ENCODE results near the gene GJA5.

GJA5 gene

DNA sequence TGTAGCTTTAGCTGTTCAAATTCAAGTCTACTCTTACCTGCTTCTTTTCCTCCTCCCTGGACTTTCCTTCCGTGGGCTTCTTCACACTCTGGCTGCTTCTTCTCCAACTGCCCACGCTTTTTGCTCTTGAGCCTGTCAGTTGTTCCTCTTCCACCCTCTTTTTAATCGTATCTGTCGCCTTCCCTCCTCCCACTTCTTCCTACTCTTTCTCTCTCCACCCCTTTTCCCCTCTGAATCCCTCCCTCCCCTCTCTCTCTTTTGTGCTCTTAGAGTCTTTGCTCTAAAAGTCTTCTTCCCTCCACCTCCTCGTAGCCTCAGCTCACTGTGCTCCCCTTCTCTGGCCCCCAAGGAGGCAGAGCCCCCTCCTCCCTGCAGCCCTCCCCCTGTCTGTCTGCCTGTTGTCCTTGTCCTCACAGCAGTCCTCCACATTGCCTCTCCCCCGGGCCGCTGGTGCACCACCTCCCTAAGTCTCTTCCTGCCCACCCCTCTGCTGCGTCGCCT lies 12.9 kb upstream of the GJA5 start:
- Mint-ChIP-seq H3K27ac (no peak overlapping the region), H3K4me3 (no peak overlapping the region), H3K4me1 (ENCODE audit: low read depth) (no peaks in the 10 kb centered on the region), H3K36me3 (no peaks in the 10 kb centered on the region), H3K27me3 (peaks cover 14% of the 10 kb centered on the region), H3K9me3 (ENCODE audit: low read depth) (no peaks in the 10 kb centered on the region)

DNA sequence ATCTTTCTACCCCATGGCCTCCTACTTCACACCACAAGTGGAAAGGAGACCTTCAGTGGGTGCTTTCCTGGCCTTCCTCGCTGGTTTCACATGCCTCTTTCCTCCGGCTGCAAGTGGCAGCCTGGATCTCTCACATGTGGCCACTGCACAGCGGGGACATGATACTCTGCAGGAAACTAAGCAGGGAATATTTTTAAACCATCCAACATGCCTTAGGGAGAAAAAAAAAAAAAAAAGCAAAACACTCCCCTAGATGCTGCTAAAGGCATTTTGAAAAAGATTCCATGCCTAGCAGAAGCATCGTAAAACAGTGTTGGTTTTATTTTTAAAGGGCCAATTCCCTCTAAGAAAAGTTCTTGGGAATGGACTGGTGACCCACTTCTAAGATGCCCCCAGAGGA lies 12.2 kb upstream of the GJA5 start:
- H3K27ac Mint-ChIP-seq, result no peak overlapping the region
- no peaks in the 10 kb centered on the region for H3K4me1 Mint-ChIP-seq (ENCODE audit: low read depth)
- peaks cover 14% of the 10 kb centered on the region for H3K27me3 Mint-ChIP-seq
- H3K36me3 Mint-ChIP-seq, result no peaks in the 10 kb centered on the region
- no peaks in the 10 kb centered on the region for H3K9me3 Mint-ChIP-seq (ENCODE audit: low read depth)
- H3K4me3 Mint-ChIP-seq, result no peak overlapping the region

DNA sequence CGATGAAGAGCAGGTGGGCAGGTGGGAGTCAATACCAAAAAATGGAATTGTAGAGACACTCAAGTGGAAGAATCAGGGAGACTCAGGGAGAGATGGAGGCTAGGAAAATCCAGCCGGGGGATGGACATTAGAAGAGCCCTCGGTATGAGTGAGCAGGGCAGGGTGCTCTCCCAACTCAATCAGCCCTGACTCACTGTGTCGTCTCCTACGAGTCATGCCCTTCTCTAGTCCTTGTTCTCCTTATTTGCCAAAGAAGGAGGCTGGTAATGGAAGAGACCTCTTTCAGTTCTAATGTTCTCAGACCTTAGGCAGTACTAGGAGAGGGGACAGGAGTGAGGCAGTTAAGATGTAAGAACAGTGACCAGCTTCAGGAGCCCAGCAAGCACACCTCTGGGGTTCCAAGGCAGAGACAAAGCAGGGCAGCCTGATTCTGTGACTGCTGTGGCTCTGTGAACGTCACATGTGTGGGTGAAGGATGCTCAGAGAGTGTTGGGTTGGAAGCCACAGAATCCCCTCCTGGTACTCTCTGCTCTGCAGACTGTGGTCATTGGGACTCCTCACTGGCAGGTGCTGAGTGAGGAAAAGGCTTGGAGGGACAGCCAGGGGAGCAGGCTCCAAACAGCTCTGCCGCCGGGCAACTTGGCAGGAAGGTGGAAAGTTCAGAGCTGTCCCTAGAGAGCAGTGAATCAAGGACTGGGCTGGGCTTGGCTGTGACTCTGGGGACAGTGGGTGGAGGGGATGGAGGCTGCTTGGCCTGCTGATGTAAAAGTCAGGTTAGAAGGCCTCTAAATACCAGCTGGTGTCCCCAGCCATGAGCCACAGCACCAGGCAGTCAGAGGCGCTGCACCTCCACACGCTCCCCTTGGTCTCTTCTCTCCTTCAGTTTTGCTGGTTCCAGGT lies 11.1 kb upstream of the GJA5 start:
- H3K9me3 Mint-ChIP-seq (ENCODE audit: low read depth), result no peaks in the 10 kb centered on the region
- H3K27ac Mint-ChIP-seq, result no peak overlapping the region
- H3K4me3 Mint-ChIP-seq, result no peak overlapping the region
- no peaks in the 10 kb centered on the region for H3K4me1 Mint-ChIP-seq (ENCODE audit: low read depth)
- peaks cover 14% of the 10 kb centered on the region for H3K27me3 Mint-ChIP-seq
- H3K36me3 Mint-ChIP-seq, result no peaks in the 10 kb centered on the region

DNA sequence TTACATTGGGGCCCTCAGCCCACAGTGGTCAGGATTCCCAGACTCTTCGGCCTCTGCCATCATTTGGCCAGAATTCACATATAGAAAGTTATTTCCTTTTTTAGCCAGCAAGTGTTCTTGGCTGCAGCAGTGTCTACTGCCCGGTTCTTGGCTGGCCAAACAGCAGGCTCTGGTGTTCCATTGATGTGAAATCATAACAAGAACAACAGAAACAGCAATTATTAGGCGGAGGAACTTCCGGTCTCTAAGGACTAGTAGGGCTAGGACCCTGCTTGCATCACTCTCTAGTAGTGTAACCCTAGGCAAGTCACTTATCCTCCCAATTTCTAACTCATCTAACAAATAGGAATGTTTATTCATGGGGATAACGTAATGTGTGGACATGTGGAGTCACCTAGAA lies 8.7 kb upstream of the GJA5 start:
- no peak overlapping the region for H3K27ac Mint-ChIP-seq
- H3K4me1 Mint-ChIP-seq (ENCODE audit: low read depth), result peaks cover 2% of the 10 kb centered on the region
- H3K4me3 Mint-ChIP-seq, result no peak overlapping the region
- no peaks in the 10 kb centered on the region for H3K36me3 Mint-ChIP-seq
- peaks cover 9% of the 10 kb centered on the region for H3K27me3 Mint-ChIP-seq
- no peaks in the 10 kb centered on the region for H3K9me3 Mint-ChIP-seq (ENCODE audit: low read depth)

DNA sequence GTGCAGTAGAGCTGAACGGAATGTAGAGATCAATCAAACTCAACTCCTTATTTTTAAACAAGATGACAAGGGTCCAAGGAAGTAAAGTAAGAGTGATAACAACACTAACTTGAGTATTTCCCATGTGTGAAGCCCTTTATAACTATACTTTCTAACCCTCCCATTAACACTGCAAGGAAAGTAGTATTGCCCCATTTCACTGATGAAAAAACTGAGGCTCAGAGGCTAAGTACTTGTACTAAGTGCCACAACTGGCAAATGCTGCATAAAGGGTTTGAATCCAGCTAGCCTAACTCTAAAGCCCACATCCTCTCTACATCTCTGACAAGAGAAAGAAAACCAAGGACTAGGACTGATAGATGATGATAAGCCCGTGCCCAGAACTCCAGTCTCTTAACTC lies 8.2 kb upstream of the GJA5 start:
- Mint-ChIP-seq H3K9me3 (ENCODE audit: low read depth) (no peaks in the 10 kb centered on the region), H3K36me3 (no peaks in the 10 kb centered on the region), H3K27ac (no peak overlapping the region), H3K27me3 (peaks cover 5% of the 10 kb centered on the region), H3K4me1 (ENCODE audit: low read depth) (peaks cover 6% of the 10 kb centered on the region), H3K4me3 (no peak overlapping the region)

DNA sequence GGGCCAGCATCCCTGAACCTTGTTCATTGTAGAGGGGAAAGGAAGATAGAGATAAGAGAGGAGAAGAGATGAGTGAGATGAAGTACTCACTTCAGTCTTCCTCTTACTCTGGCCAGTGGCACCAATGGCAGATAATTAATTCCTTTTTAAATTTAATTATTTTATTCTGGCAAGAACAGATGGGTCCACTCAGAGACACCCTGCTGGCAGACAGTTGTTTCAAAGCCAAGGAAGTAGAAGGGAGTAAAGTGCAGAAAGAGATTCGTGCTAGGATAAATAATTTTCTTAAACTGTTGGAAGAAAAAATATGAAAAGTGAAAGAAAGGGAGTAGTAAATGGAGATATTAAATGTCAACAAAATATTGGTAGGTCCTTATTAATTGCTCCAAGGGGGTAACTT lies 7.7 kb upstream of the GJA5 start:
- Mint-ChIP-seq H3K9me3 (ENCODE audit: low read depth) (no peaks in the 10 kb centered on the region), H3K4me1 (ENCODE audit: low read depth) (peaks cover 10% of the 10 kb centered on the region), H3K4me3 (no peak overlapping the region), H3K36me3 (no peaks in the 10 kb centered on the region), H3K27me3 (peaks cover 3% of the 10 kb centered on the region), H3K27ac (no peak overlapping the region)

DNA sequence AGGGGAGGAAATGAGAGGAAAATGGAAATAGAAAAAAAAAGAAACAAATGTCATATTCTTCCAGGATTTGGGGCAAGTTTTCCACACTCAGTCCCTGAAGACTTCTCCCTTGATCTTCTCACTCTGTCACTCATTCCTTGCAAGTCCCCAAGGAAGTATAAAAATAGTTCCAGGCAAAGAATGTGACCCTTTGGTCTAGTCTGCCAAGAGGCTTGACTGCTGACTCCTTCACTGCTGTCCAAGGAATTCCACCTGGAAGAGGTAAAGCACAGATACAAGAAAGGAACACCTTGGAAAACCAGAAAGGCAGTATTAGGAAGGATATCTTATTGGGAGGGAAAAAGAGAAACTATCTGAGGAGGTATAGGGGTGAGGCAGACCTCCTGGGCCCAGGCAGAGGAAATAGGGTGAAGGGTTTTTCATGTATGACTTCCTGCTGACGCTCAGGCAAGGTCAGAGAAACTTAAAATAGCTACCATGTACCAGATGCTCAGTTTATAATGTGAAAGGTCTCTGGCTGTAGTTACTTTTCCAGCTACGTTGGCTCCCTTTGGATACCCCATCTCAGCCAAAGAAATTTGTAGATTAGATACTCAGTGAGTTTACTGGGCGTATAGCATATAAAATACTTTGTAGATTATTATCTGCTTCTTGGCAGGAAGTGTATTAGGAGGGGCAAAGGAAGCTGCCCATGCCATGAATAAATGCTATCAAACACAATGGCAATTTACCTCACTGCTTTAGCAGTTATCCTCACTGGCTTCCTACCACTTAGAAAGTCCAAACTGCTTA lies 2.0 kb upstream of the GJA5 start:
- Mint-ChIP-seq H3K27me3 (no peaks in the 10 kb centered on the region), H3K9me3 (ENCODE audit: low read depth) (no peaks in the 10 kb centered on the region), H3K4me1 (ENCODE audit: low read depth) (peaks cover 34% of the 10 kb centered on the region), H3K36me3 (no peaks in the 10 kb centered on the region), H3K4me3 (peak overlapping the region; percentile 58), H3K27ac (peak overlapping the region; percentile 84)

DNA sequence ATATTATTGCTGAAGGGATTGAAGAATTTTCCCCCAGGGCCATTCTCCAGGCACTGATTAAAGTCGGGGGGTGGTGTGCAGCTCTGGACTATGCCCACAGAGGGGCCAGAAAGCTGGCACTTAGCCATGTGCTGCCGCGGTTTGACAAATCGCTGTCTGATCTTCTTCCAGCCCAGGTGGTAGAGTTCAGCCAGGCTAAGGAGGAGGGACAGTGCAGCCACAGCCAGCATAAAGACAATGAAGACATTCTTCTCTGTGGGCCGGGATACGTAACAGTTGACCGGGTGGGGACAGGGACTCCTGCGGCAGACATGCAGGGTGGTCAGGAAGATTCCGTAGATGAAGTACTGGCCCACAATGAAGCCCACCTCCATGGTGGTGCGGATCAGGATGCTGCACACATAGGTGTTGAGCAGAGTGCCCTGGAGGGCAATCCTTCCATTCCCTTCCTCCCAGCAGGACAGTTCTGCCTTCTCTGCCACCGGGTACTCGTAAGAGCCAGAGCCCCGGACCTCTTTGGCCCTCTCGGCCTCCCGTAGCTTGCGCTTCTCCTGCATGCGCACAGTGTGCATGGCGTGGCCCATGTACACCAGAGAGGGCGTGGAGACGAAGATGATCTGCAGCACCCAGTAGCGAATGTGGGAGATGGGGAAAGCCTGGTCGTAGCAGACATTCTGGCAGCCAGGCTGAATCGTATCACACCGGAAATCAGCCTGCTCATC lies 1.9 kb downstream of the GJA5 start:
- Mint-ChIP-seq H3K4me3 (no peak overlapping the region), H3K9me3 (ENCODE audit: low read depth) (no peaks in the 10 kb centered on the region), H3K36me3 (no peaks in the 10 kb centered on the region), H3K4me1 (ENCODE audit: low read depth) (peaks cover 28% of the 10 kb centered on the region), H3K27ac (no peak overlapping the region), H3K27me3 (no peaks in the 10 kb centered on the region)

DNA sequence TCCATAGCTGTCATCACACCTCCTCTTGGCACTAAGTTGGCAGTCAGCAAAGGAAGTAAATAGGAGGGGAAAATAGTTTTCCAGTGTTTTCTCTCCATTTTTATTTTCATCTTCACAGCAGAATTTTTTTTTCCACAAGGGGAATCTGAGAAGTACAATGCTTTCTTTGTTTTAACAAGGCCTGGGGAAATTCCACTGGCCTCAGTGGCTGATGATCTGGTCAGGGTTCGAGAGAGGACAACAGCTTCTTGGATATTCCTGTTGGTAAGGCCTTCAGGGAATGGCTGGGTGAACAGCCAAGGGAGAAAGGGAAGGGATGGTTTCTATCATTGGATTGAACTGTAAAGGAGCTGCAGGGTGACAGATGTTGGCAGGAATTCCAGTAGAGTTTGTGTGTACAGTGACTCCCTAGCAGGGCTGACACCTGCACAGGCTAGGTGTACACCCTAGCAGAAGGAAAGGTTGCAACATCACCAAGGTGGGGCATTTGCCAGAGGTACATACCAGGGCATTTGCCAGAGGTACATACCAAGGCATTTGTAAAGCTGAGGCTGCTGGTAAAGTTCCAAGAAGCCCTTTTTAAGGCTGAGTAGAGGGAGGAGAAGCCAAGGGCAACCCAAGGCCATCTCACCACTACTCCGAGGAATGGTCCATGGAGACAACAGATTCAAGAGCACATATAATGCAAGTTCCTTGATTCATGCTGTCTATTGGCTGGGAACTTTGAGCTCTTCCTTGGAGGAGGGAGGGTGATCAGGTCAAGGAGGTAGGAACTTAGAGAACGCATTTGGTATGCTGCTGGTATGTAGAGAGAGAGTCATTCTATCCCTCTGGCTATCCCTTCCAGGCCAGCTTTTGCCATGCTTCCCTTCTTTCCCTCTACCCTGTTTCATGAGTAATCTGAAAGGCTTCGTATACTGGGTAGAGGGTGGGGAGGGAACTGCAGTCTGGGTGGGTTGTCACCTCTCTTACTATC lies 3.1 kb downstream of the GJA5 start:
- peaks cover 16% of the 10 kb centered on the region for H3K4me1 Mint-ChIP-seq (ENCODE audit: low read depth)
- H3K36me3 Mint-ChIP-seq, result no peaks in the 10 kb centered on the region
- no peaks in the 10 kb centered on the region for H3K9me3 Mint-ChIP-seq (ENCODE audit: low read depth)
- H3K27ac Mint-ChIP-seq, result no peak overlapping the region
- H3K4me3 Mint-ChIP-seq, result no peak overlapping the region
- no peaks in the 10 kb centered on the region for H3K27me3 Mint-ChIP-seq

DNA sequence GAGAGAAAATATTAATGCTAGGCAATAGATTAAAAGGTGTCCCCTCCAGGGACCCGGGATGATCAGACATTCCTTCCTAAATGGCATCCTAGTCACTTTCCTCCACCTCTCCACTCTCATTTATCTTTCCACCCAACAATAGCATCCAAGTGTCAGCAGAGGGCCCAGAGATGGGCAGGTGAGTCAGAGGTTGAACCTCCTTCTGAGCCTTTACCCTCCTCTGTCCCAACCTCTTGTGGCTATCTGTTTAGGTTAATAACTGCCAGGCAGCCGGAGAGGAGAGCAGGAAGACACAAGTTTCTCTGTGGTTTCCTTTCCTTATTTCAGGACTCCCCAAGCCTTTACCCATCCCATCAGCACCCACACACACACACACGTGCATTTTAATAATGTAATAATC lies 4.1 kb downstream of the GJA5 start:
- Mint-ChIP-seq H3K27ac (no peak overlapping the region), H3K27me3 (no peaks in the 10 kb centered on the region), H3K36me3 (no peaks in the 10 kb centered on the region), H3K9me3 (ENCODE audit: low read depth) (no peaks in the 10 kb centered on the region), H3K4me3 (no peak overlapping the region), H3K4me1 (ENCODE audit: low read depth) (peaks cover 6% of the 10 kb centered on the region)

DNA sequence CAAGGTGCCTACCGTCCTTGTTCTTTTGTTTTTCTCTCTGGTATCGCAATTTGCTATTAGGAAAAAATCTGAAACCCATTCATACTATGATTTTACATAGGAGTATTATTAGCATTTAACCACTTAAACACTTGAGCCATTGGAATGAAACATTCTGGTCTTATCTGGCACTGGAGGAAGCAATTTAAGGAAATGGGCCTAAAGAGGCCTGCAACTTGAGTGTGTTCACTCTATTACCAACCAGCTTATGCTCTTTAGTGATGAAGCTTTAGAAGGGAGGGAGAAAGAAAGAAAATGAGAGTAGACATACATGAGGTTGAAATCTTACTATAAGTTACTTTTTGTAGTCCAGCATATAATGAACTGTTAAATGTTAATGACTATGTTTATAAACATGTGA lies 5.7 kb downstream of the GJA5 start:
- Mint-ChIP-seq H3K36me3 (no peaks in the 10 kb centered on the region), H3K4me1 (ENCODE audit: low read depth) (no peaks in the 10 kb centered on the region), H3K27ac (no peak overlapping the region), H3K9me3 (ENCODE audit: low read depth) (no peaks in the 10 kb centered on the region), H3K27me3 (no peaks in the 10 kb centered on the region), H3K4me3 (no peak overlapping the region)

DNA sequence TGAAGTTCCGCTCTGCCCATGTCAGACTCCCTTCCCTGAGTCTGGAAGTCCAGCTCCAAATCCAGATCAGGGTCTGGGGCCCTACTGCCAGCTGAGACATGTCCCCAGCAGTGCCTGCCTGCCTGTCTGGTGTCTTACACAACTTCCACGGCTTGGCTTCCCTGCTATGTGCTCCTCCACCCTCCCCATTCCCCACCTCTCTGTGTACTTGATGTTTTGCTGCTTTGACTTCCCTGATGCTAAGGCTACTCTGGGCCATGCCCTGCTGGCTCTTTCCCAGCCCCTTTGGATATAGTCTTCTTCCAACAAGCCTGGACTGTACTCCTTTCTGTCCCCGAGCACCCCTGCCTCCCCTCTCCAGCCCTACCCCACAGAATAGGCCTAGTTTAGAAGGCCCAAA lies 7.3 kb downstream of the GJA5 start:
- Mint-ChIP-seq H3K9me3 (ENCODE audit: low read depth) (no peaks in the 10 kb centered on the region), H3K4me1 (ENCODE audit: low read depth) (no peaks in the 10 kb centered on the region), H3K36me3 (no peaks in the 10 kb centered on the region), H3K4me3 (no peak overlapping the region), H3K27me3 (no peaks in the 10 kb centered on the region), H3K27ac (no peak overlapping the region)

DNA sequence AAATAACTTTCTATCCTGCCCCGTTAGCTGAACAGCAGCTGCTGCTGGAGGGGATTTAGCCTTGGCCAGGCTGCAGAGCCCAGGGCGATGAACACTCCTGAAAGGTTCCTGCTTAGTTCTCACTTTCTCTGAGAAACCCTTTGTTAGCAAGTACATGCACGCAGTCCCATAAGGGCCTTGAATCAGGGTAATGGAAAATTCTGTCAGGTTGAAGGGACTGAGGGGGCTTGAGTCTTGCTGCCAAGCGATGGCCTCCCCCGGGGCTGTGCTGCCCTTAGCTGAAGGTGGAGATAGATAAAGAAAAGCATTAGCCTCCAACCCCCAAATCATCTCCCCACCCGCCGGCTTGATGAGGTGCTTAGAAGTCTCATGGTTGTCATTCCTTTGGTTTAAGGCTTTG lies 7.9 kb downstream of the GJA5 start:
- no peak overlapping the region for H3K4me3 Mint-ChIP-seq
- H3K36me3 Mint-ChIP-seq, result no peaks in the 10 kb centered on the region
- no peak overlapping the region for H3K27ac Mint-ChIP-seq
- no peaks in the 10 kb centered on the region for H3K4me1 Mint-ChIP-seq (ENCODE audit: low read depth)
- H3K9me3 Mint-ChIP-seq (ENCODE audit: low read depth), result no peaks in the 10 kb centered on the region
- no peaks in the 10 kb centered on the region for H3K27me3 Mint-ChIP-seq

DNA sequence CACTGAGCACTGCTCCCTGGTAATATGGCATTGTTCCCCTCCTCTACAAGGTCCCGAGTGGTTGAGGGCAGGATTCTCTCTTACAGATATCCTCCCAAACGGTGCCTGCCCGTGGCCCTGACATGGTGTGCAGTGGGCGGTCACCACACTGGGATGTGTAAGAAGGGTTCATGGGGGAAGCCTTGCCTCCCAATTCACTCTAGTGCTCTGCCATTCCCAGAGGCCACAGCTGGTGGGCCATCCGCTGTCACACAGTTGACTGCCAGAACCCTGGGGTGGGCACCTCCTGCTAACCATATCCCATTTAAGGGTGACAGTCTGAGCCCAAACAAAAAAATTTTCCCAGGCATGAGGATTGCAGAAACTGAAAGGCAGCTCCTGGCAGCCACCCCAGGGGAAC lies 9.1 kb downstream of the GJA5 start:
- Mint-ChIP-seq H3K27ac (no peak overlapping the region), H3K4me1 (ENCODE audit: low read depth) (no peaks in the 10 kb centered on the region), H3K4me3 (no peak overlapping the region), H3K36me3 (no peaks in the 10 kb centered on the region), H3K9me3 (ENCODE audit: low read depth) (no peaks in the 10 kb centered on the region), H3K27me3 (no peaks in the 10 kb centered on the region)

Measured in activated naive CD8-positive, alpha-beta T cell (primary cell).